ENCODE results near the gene NCKAP5.
"Not testable (repeated sequence)": the region's sequence is repeated elsewhere in the genome, so short reads cannot be mapped to it uniquely, and the experiment has no call there.

Gene NCKAP5

DNA sequence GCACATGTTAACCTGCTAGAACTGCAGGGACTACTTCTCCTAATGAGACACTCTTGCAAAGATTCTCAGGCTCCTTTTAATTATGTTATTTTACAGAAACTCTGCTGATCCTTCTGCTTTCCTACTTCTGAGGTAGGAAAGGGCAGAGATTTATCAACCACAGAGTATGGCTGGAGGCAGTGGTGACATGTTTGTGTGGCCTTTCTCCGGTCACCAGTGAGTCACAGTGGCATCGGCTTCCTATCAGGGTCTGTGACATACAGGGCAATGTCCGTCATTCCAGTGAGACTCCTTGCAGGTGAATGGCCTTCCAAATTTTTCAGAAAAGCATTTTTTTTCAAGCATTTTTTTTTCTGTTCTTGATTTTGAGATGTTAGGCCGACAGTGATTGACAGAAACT, 717.6 kb downstream of the NCKAP5 start:
- DNase-seq (ENCODE audit: low read depth): no peak

GRCh38 chr2:132849118-132849517, 719.1 kb downstream of the NCKAP5 start:
- DNase-seq (ENCODE audit: low read depth): peak; percentile 5
- no peak overlapping the region for H3K4me3 ChIP-seq (ENCODE audit: low read depth, low read length)

More for the DNA sequence above, 717.6 kb downstream of the NCKAP5 start:
- H3K4me3 ChIP-seq (ENCODE audit: low read depth, low read length): no peak overlapping the region

GRCh38 chr2:132845339-132845738, 722.9 kb downstream of the NCKAP5 start:
- no peak for DNase-seq (ENCODE audit: low read depth)
- no peak overlapping the region for H3K4me3 ChIP-seq (ENCODE audit: low read depth, low read length)

DNA sequence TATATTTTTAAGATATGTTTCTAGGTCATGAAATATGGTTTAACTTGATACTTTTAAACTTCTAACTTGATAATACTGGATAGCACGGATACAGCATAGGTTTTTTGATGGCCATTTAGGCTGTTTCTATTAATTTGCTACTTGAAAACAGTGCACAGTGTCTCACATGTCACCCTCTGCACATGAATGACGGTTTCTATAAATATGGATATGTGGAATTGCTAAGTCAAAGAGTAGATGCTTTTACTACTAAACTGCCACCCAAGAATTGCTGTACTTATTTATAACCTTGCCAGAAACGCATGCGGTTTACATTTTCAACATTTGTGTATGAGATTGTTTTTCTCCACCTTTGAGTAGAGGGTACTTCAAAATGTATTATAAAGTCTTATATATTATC, 723.7 kb downstream of the NCKAP5 start:
- DNase-seq (ENCODE audit: low read depth): no peak
- no peak overlapping the region for H3K4me3 ChIP-seq (ENCODE audit: low read depth, low read length)

DNA sequence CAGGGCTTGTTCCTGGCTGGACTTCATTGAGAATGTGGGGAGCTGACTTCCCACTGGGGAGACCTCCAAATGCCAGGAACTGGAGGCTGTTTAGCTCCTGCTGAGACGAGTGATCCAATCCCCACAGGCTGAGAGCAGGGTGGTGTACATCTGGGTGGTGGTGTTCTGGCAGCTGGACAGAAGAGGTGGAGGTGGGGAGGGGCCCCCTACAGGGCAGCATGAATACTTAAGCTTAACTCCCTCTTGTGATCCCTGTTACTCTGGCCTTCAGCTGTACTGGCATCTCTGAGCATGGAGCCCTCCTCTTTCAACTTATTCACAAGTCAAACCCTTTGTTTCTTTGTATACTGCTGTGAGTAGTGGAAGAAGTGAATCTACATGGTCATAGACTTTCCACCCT, 730.5 kb downstream of the NCKAP5 start:
- no peak overlapping the region for H3K4me3 ChIP-seq (ENCODE audit: low read depth, low read length)

DNA sequence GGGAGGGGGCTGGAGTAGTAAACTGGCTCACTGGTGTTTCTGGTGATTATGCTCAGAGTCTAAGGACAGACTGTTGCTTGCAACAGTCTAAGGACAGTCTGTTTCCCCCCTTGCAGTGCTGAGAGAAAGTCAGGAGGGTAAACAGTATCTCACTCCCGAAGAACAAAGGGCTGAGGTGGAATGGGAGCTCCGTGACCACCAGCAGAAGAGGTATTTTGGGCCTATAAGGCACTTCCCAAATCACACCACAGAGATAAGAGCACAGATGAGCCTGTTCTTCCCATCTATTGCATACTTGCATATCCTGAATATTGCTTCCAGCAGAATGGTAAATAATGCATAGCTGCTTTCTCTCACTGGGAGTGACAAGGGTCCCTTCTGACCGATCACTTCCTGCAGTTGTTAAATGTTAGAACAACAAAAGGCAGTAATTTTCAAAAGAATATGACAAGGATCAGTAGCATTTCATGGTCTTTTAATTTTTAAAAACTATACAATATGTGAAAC, 737.9 kb downstream of the NCKAP5 start:
- no peak overlapping the region for H3K4me3 ChIP-seq (ENCODE audit: low read depth, low read length)

More for the DNA sequence above, 730.5 kb downstream of the NCKAP5 start:
- no peak for DNase-seq (ENCODE audit: low read depth)

DNA sequence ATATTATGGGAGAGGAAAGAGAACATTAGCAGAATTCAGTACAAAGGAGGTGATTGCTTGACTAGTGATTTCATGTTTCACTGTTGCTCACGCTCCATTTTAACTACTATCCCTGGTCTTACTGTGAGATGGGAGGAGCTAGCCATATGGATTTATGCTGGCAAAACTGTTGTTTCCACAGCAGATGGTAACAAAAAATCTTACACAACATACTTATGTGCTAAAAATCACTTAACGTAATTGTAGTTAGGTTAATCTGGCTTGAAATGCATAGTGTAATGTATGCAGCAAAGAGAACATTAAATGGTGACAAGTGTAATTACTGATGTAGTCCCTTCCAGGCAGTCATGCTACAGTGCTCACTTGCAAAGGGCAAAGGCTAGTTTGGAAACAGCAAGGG, 742.7 kb downstream of the NCKAP5 start:
- no peak for DNase-seq (ENCODE audit: low read depth)
- H3K4me3 ChIP-seq (ENCODE audit: low read depth, low read length): no peak overlapping the region

More for the DNA sequence above, 737.9 kb downstream of the NCKAP5 start:
- no peak for DNase-seq (ENCODE audit: low read depth)

DNA sequence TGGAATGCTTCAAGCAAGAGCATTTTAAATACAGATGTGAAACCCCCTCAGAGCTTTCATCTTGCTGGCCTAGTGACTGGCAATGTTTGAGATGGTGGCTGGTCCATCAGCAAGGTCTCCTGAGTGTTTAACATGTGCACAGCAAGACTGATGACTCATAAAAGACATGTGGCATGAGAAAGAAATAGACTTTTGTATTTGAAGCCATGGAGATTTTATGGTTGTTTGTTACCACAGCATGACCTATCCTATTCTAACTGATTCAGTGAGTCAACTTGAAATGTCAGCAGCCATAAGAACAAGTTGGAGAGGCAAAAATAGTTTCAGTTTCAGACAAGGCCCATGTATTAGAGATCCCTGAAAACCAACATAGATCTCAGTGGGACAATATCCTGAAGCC, 743.5 kb downstream of the NCKAP5 start:
- no peak for DNase-seq (ENCODE audit: low read depth)
- H3K4me3 ChIP-seq (ENCODE audit: low read depth, low read length): no peak overlapping the region

DNA sequence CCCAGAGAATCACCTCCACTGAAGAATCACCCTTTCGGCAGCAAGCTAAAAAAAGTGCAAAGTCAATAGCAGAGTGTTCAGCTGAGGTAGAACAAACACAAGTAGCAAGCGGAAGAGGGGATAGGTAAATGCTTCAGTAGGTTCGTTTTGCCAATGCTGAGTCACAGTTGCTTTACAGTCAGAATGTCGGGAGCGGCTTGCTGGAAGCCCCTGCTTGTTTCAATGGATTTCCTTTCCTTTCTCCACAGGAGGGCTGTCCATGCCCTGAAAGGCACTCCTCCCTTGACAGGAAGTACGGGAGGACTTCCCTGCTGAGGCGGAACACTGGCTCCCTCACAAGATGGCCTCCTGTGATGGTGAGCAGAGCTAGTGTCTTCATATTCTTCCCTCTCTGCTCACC, 752.0 kb downstream of the NCKAP5 start:
- H3K4me3 ChIP-seq (ENCODE audit: low read depth, low read length): no peak overlapping the region
- no peak for DNase-seq (ENCODE audit: low read depth)

DNA sequence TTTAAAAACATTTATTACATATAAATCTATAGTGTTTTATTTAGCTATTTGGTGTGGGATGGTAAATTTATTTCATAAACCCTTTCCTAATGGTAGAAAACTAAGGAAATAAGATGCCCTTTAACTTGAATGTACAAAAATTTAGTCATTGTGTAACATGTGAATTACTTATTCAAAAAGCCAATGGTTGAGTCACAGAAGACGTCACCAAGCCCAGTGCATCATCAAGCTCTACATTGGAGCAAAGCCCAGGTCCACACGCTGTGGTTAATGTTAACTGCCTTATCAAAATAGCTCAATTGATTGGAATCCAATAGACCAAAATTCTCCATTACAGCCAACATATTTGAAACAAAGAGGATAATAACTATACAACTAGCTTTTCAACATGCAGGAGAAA, 752.7 kb downstream of the NCKAP5 start:
- peak; percentile 82 for DNase-seq (ENCODE audit: low read depth)
- H3K4me3 ChIP-seq (ENCODE audit: low read depth, low read length): no peak overlapping the region

- no peak for DNase-seq (ENCODE audit: low read depth)
- no peak overlapping the region for H3K4me3 ChIP-seq (ENCODE audit: low read depth, low read length)
Observed at GRCh38 chr2:132814651-132815050, 753.6 kb downstream of the NCKAP5 start.

GRCh38 chr2:132813422-132813821, 754.8 kb downstream of the NCKAP5 start:
- H3K4me3 ChIP-seq (ENCODE audit: low read depth, low read length): no peak overlapping the region
- DNase-seq (ENCODE audit: low read depth): no peak

GRCh38 chr2:132811148-132811915, 756.9 kb downstream of the NCKAP5 start:
- no peak for DNase-seq (ENCODE audit: low read depth)
- H3K4me3 ChIP-seq (ENCODE audit: low read depth, low read length): no peak overlapping the region

- DNase-seq (ENCODE audit: low read depth): not testable (repeated sequence)
Observed at GRCh38 chr2:132809962-132810361, 758.3 kb downstream of the NCKAP5 start.

DNA sequence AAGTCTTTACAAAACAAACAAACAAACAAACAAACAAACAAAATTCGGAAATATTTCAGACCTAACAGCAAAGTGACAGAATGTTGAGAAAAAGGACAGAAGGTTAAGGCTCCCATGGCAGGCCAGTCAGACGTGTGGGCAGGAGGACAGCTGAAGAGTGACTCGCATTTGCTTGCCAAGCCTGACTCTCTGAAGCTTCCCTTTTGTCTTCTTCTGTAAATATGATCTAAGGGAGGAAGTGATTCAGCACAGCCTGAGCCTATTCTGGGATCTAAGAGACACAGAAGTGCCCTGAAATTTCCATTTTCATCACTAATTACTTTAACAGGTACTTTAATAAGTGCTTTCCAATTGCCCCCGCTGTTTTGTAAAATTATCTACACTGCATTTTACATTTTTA, 764.2 kb downstream of the NCKAP5 start:
- H3K4me3 ChIP-seq (ENCODE audit: low read depth, low read length): no peak overlapping the region
- peak; percentile 41 for DNase-seq (ENCODE audit: low read depth)

More at GRCh38 chr2:132809962-132810361, 758.3 kb downstream of the NCKAP5 start:
- H3K4me3 ChIP-seq (ENCODE audit: low read depth, low read length): not testable (repeated sequence)

DNA sequence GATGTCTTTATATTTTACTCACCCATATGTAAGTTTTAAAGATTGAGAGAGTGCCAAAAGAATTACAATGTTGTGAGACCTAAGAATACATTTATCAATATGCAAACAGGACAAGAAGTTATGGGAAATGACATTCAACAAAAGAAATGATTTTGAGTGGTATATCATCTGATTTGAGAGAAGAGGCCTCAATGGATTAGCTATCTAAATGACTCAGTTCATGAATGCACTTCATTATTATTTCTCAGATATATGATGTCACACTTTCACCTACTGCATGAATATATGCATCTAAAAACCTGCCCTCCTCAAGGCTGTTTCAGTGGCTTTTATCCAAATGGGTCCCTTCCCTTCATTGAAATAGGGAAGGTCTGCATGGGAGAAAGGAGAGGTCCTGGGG, 769.9 kb downstream of the NCKAP5 start:
- no peak for DNase-seq (ENCODE audit: low read depth)
- no peak overlapping the region for H3K4me3 ChIP-seq (ENCODE audit: low read depth, low read length)

DNA sequence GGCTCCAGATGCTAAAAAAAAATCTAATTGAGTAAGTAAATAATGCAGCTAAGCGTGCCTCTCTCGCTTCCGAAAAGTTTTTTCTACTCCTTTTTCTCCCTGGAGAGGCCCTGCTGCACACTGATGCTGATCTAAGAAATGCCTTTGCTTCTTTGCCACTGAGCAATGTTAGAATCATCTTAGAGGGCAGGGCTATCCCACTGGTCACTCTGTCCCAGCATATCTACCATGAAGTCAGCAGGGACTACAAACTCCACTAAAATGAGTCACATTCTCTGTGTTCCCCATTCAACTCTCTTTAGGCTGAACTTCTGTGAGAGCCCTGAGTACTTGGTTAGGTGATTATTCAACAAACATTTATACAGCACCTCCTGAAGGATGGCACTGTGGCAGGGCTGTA, 770.7 kb downstream of the NCKAP5 start:
- peak; percentile 55 for DNase-seq (ENCODE audit: low read depth)
- H3K4me3 ChIP-seq (ENCODE audit: low read depth, low read length): no peak overlapping the region

GRCh38 chr2:132797071-132797470, 771.2 kb downstream of the NCKAP5 start:
- no peak overlapping the region for H3K4me3 ChIP-seq (ENCODE audit: low read depth, low read length)
- no peak for DNase-seq (ENCODE audit: low read depth)

DNA sequence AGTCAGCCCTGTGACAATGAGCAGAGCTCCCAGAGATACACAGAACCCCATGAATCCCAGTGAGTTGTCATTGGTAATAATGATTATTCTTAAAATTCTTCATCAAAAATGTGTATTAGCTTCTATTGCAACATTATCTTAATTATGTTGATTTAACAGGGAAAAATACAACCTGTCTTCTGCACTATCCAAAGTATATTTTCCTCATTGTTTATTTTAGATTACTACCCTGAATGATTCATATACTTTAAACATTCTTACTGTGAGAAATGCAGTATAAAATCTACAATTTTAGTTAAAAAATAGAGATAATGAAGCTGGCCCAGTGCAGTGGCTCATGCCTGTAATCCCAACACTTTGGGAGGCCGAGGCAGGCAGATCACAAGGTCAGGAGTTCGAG, 773.0 kb downstream of the NCKAP5 start:
- no peak for DNase-seq (ENCODE audit: low read depth)
- H3K4me3 ChIP-seq (ENCODE audit: low read depth, low read length): no peak overlapping the region

- no peak for DNase-seq (ENCODE audit: low read depth)
- H3K4me3 ChIP-seq (ENCODE audit: low read depth, low read length): no peak overlapping the region
Observed at GRCh38 chr2:132793532-132793931, 774.7 kb downstream of the NCKAP5 start.

GRCh38 chr2:132790207-132790785, 778.0 kb downstream of the NCKAP5 start:
- H3K4me3 ChIP-seq (ENCODE audit: low read depth, low read length): no peak overlapping the region
- DNase-seq (ENCODE audit: low read depth): no peak
